Activated B cell treated with CpG ODN at 0.5 μM for 24 hours (primary cell): ENCODE results near the gene NECAB3. TPM values are rescaled to one million over a fixed set of nuclear protein-coding genes. Genes with fewer than 3 reads are reported as not detected.
"Not testable (repeated sequence)": the region's sequence is repeated elsewhere in the genome, so short reads cannot be mapped to it uniquely, and the experiment has no call there.

Source experiments
- ATAC-seq: fragments of 200-7000 bp; cut with Tn5 transposase; one replicate; pipeline ENCODE4 v1.10.0; 2021; ENCODE audit warnings: low read depth, mild to moderate bottlenecking, moderate library complexity
- CTCF ChIA-PET: fragments of 350-600 bp; sonication (Branson Sonifier 250); formaldehyde crosslinking; loops from one replicate; lab custom pipeline; 2021; ENCODE audit warnings: antibody characterized with exemption; lab: Charles Lee
- POLR2A ChIA-PET: fragments of 350-600 bp; sonication (Branson Sonifier 250); formaldehyde crosslinking; loops from one replicate; lab custom pipeline; 2021; ENCODE audit warnings: antibody characterized with exemption; lab: Charles Lee
- DNase-seq: peaks from one replicate; pipeline ENCODE4 v3.0.0; 2022
- H3K27ac Mint-ChIP-seq: one replicate; pipeline ENCODE4 v1.8.0; 2020; ENCODE audit warnings: mixed read lengths
- H3K27me3 Mint-ChIP-seq: one replicate; pipeline ENCODE4 v1.8.0; 2021; ENCODE audit warnings: mixed read lengths
- H3K36me3 Mint-ChIP-seq: one replicate; pipeline ENCODE4 v1.8.0; 2021; ENCODE audit warnings: low read depth, mixed read lengths
- H3K4me1 Mint-ChIP-seq: one replicate; pipeline ENCODE4 v1.8.0; 2021; ENCODE audit warnings: mixed read lengths
- H3K4me3 Mint-ChIP-seq: one replicate; pipeline ENCODE4 v1.8.0; 2020; ENCODE audit warnings: mild to moderate bottlenecking, mixed read lengths
- H3K9me3 Mint-ChIP-seq: one replicate; pipeline ENCODE4 v1.8.0; 2020; ENCODE audit warnings: mixed read lengths
- intact Hi-C: fragments of 100-400 bp; cut with micrococcal nuclease; formaldehyde crosslinking; loops from one replicate; pipeline ENCODE4 v1.15.1; 2024
- total RNA-seq: library from RNA; stranded (reverse); gene quantifications from 2 replicates; pipeline ENCODE4 v1.2.3, GENCODE V29; 2022
- TF ChIP-seq, protein P1 (sequence below): fragments of 200-600 bp; IDR thresholded peaks from one replicate; pipeline ENCODE4 v1.8.0; 2022; ENCODE audit warnings: antibody characterized with exemption, mild to moderate bottlenecking

The NECAB3 gene
- total RNA-seq, 1 donor from 2014 or later: 7.5 TPM

DNA sequence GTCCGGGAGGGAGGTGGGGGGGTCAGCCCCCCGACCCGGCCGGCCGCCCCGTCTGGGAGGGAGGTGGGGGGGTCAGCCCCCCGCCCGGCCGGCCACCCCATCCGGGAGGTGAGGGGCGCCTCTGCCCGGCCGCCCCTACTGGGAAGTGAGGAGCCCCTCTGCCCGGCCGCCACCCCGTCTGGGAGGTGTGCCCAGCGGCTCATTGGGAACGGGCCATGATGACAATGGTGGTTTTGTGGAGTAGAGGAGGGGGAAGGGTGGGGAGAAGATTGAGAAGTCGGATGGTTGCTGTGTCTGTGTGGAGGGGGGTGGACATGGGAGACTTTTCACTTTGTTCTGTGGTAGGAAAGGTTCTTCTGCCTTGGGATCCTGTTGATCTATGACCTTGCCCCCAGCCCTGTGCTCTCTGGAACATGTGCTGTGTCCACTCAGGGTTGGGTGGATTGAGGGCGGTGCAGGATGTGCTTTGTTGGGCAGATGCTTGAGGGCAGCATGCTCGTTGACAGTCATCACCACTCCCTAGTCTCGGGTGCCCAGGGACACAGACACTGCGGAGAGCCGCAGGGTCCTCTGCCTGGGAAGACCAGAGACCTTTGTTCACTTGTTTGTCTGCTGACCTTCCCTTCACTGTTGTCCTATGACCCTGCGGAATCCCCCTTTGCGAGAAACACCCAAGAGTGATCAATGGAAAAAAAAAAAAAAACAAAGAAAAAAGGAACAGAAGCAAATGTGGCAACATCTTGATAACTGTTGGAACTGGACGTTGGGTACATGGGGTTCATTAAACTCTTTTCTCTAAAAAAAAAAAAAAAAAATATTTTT is 27.6 kb upstream of the NECAB3 start:
- TF ChIP-seq, protein P1, sequence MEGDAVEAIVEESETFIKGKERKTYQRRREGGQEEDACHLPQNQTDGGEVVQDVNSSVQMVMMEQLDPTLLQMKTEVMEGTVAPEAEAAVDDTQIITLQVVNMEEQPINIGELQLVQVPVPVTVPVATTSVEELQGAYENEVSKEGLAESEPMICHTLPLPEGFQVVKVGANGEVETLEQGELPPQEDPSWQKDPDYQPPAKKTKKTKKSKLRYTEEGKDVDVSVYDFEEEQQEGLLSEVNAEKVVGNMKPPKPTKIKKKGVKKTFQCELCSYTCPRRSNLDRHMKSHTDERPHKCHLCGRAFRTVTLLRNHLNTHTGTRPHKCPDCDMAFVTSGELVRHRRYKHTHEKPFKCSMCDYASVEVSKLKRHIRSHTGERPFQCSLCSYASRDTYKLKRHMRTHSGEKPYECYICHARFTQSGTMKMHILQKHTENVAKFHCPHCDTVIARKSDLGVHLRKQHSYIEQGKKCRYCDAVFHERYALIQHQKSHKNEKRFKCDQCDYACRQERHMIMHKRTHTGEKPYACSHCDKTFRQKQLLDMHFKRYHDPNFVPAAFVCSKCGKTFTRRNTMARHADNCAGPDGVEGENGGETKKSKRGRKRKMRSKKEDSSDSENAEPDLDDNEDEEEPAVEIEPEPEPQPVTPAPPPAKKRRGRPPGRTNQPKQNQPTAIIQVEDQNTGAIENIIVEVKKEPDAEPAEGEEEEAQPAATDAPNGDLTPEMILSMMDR: no peak
- POLR2A ChIA-PET: no interaction called here
- CTCF ChIA-PET: no interaction called here
- Mint-ChIP-seq H3K4me3 (no peak overlapping the region), H3K9me3 (peaks cover 2% of the 10 kb centered on the region), H3K36me3 (peaks cover 4% of the 10 kb centered on the region), H3K27ac (no peak overlapping the region), H3K27me3 (no peaks in the 10 kb centered on the region), H3K4me1 (no peaks in the 10 kb centered on the region)
- intact Hi-C loops: no loop called here
- no peak for DNase-seq
- no peak for ATAC-seq

DNA sequence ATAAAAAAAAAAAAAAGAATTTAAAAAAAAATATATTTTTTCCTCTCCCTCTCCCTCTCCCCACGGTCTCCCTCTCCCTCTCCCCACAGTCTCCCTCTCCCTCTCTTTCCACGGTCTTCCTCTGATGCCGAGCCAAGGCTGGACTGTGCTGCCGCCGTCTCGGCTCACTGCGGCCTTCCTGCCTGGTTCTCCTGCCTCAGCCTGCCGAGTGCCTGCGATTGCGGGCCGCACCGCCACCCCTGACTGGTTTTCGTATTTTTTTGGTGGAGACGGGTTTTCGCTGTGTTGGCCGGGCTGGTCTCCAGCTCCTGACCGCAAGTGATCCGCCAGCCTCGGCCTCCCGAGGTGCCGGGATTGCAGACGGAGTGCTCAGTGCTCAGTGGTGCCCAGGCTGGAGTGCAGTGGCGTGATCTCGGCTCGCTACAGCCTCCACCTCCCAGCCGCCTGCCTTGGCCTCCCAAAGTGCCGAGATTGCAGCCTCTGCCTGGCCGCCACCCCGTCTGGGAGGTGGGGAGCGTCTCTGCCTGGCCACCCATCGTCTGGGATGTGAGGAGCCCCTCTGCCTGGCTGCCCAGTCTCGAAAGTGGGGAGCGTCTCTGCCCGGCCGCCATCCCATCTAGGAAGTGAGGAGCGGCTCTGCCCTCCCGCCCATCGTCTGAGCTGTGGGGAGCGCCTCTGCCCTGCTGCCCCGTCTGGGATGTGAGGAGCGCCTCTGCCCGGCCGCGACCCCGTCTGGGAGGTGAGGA is 26.6 kb upstream of the NECAB3 start:
- DNase-seq, H3K27ac Mint-ChIP-seq, H3K4me3 Mint-ChIP-seq, ATAC-seq, H3K4me1 Mint-ChIP-seq, H3K36me3 Mint-ChIP-seq, H3K27me3 Mint-ChIP-seq, POLR2A ChIA-PET, CTCF ChIA-PET, H3K9me3 Mint-ChIP-seq, intact Hi-C loops: not testable (repeated sequence)

DNA sequence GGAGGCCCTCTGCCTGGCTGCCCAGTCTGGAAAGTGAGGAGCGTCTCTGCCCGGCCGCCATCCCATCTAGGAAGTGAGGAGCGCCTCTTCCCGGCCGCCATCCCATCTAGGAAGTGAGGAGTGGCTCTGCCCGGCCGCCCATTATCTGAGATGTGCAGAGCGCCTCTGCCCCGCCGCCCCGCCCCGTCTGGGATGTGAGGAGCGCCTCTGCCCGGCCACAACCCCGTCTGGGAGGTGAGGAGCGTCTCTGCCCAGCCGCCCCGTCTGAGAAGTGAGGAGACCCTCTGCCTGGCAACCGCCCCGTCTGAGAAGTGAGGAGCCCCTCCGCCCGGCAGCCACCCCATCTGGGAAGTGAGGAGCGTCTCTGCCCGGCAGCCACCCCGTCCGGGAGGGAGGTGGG is 24.7 kb upstream of the NECAB3 start:
- H3K36me3 Mint-ChIP-seq, H3K27ac Mint-ChIP-seq, H3K4me1 Mint-ChIP-seq, DNase-seq, H3K9me3 Mint-ChIP-seq, CTCF ChIA-PET, H3K27me3 Mint-ChIP-seq, H3K4me3 Mint-ChIP-seq, intact Hi-C loops, ATAC-seq, POLR2A ChIA-PET: not testable (repeated sequence)

DNA sequence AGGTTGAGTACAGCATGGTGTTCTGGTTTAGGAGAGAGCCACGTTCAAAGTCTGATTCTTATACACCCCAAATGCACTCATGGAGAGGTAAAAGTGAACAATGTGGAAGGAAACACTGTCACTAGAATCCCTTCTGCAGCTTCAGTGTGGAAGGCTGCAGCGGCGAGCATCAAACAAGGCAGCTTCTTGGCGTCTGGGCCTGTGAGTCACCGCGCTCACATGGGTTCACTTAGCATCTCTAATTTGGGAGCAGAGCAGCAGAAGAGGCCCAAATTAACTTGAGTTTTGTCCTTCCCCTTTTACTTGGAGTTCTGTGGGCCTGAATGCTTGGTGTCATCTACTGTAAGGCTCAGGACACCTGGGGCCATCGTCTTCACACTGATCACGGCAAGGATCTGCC is 22.9 kb upstream of the NECAB3 start:
- no peaks in the 10 kb centered on the region for H3K36me3 Mint-ChIP-seq
- no peaks in the 10 kb centered on the region for H3K4me1 Mint-ChIP-seq
- ATAC-seq (no peak), DNase-seq (no peak)
- intact Hi-C loops: no loop called here
- no peak overlapping the region for H3K4me3 Mint-ChIP-seq
- H3K27me3 Mint-ChIP-seq: no peaks in the 10 kb centered on the region
- POLR2A ChIA-PET: no interaction called here
- TF ChIP-seq, protein P1: no peak
- no peak overlapping the region for H3K27ac Mint-ChIP-seq
- CTCF ChIA-PET: no interaction called here
- H3K9me3 Mint-ChIP-seq: peaks cover 2% of the 10 kb centered on the region

DNA sequence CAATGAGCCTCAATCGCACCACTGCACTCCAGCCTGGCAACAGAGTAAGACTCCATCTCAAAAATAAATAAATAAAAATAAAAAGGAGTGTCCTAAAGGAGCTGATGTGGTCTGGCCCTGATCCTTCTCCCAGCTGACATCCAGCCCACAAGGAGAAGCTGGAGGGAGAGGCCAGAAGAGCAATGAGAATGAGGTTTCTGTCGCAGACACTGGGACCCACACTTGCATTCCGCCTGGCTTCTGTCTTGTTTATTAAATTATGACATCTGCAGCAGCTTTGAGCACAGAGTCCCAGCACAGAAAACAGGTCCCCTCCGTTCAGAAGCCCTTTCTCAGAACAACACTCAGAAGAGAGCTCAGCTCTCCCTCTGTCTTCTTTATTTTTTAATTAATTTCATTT is 22.2 kb upstream of the NECAB3 start:
- ChIA-PET POLR2A (no interaction called here), CTCF (no interaction called here)
- TF ChIP-seq, protein P1: no peak
- Mint-ChIP-seq H3K4me1 (no peaks in the 10 kb centered on the region), H3K27me3 (no peaks in the 10 kb centered on the region), H3K27ac (no peak overlapping the region), H3K36me3 (no peaks in the 10 kb centered on the region), H3K9me3 (peaks cover 2% of the 10 kb centered on the region), H3K4me3 (no peak overlapping the region)
- intact Hi-C loops: no loop called here
- ATAC-seq: no peak
- DNase-seq: no peak

DNA sequence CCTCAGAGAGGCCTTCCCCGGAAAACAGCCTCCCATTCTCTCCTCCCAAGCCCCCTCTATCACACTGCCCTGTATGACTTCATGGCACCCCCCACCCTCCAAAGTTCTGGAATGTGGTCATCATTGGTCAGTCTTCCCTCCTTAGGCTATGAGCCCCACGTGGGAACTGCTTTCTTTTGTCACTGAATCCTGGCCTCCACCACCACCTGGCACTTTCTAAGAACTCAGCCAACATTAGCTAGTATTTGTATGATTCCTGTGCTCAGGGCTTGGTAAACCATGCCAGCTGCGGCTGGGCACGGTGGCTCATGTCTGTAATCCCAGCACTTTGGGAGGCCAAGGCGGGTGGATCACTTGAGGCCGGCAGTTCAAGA is 20.4 kb upstream of the NECAB3 start:
- POLR2A ChIA-PET: interaction anchor here (0.5 to 0.7 kb wide), 3 partner anchors 26 to 81 kb away, joined by 3 to 7 read pairs (median 5); no protein-coding TSS in a partner anchor

More for the DNA sequence above, 20.4 kb upstream of the NECAB3 start:
- TF ChIP-seq, protein P1: no peak
- ATAC-seq (no peak), DNase-seq (no peak)
- peaks cover 2% of the 10 kb centered on the region for H3K9me3 Mint-ChIP-seq
- intact Hi-C loops: no loop called here
- no peaks in the 10 kb centered on the region for H3K36me3 Mint-ChIP-seq
- no peak overlapping the region for H3K4me3 Mint-ChIP-seq
- no peak overlapping the region for H3K27ac Mint-ChIP-seq
- CTCF ChIA-PET: no interaction called here
- H3K4me1 Mint-ChIP-seq: no peaks in the 10 kb centered on the region
- H3K27me3 Mint-ChIP-seq: no peaks in the 10 kb centered on the region
